T-helper 2 cell treated with Interferon-gamma antibody and Interleukin-4, amounts not matched to agents 100 ng/mL and 5 ng/mL, for 36 hours (primary cell): Measurements from ENCODE around the gene LMNTD2. TPM values are rescaled to one million over a fixed set of nuclear protein-coding genes. Genes with fewer than 3 reads are reported as not detected.

Source experiments
- intact Hi-C: fragments of 100-400 bp; cut with micrococcal nuclease; formaldehyde crosslinking; loops from one replicate; pipeline ENCODE4 v1.15.1; 2023
- total RNA-seq: library from RNA; stranded (reverse); gene quantifications from 2 replicates; pipeline ENCODE4 v1.2.3, GENCODE V29; 2022

Gene LMNTD2
- total RNA-seq, 1 donor from 2014 or later, result 1.6 TPM

GRCh38 chr11:568306-569157 lies 8.0 kb upstream of the LMNTD2 start:
- intact Hi-C loops, result loop anchor here (1.0 to 2.0 kb wide), 4 partner anchors 8 to 62 kb away; partner anchors contain the start of genes LMNTD2, LRRC56, RASSF7 and RNH1

GRCh38 chr11:567629-568292 lies 7.2 kb upstream of the LMNTD2 start:
- intact Hi-C loops, result loop anchor here (1.0 to 2.0 kb wide), 4 partner anchors 7 to 61 kb away; partner anchors contain the start of genes LMNTD2, LRRC56, RASSF7 and RNH1

GRCh38 chr11:567011-567628 lies 6.6 kb upstream of the LMNTD2 start:
- intact Hi-C loops, result no loop called here

GRCh38 chr11:565921-566509 lies 5.5 kb upstream of the LMNTD2 start:
- intact Hi-C loops, result no loop called here

GRCh38 chr11:563812-564578 lies 3.5 kb upstream of the LMNTD2 start:
- intact Hi-C loops, result no loop called here

- intact Hi-C loops, result no loop called here
Measured at GRCh38 chr11:563066-563811, 2.7 kb upstream of the LMNTD2 start.

- intact Hi-C loops, result no loop called here
Measured at GRCh38 chr11:562046-562645, 1.6 kb upstream of the LMNTD2 start.

GRCh38 chr11:561148-562003 lies 838 bp upstream of the LMNTD2 start:
- intact Hi-C loops, result loop anchor here (2.0 kb wide), 4 partner anchors 13 to 165 kb away; partner anchors contain the start of genes DEAF1 and TMEM80

- intact Hi-C loops, result loop anchor here (1.0 to 2.0 kb wide), 6 partner anchors 8 to 167 kb away; partner anchors contain the start of genes DEAF1 and TMEM80
Measured at GRCh38 chr11:559712-560304, 730 bp downstream of the LMNTD2 start.

GRCh38 chr11:559020-559620 lies 1.4 kb downstream of the LMNTD2 start:
- intact Hi-C loops, result no loop called here

GRCh38 chr11:558503-558902 lies 2.0 kb downstream of the LMNTD2 start:
- intact Hi-C loops, result no loop called here

GRCh38 chr11:557328-558132 lies 3.0 kb downstream of the LMNTD2 start:
- intact Hi-C loops, result no loop called here

GRCh38 chr11:556662-557256 lies 3.8 kb downstream of the LMNTD2 start:
- intact Hi-C loops, result no loop called here

GRCh38 chr11:555780-556661 lies 4.5 kb downstream of the LMNTD2 start:
- intact Hi-C loops, result loop anchor here (1.0 kb wide), 2 partner anchors 19 to 167 kb away; partner anchors contain the start of gene LRRC56

- intact Hi-C loops, result loop anchor here (1.0 kb wide), 2 partner anchors 18 to 168 kb away; partner anchors contain the start of gene LRRC56
Measured at GRCh38 chr11:555227-555779, 5.2 kb downstream of the LMNTD2 start.
